Panc1 (cell line): Measurements from ENCODE around the gene PNN.

Experiments used
- POLR2AphosphoS5 ChIP-seq: IDR thresholded peaks from 2 replicates; pipeline ENCODE4 v1.6.1; 2012; ENCODE audit warnings: mild to moderate bottlenecking, low read depth, low read length, moderate library complexity
- SIN3A ChIP-seq: IDR thresholded peaks from 2 replicates; pipeline ENCODE4 v1.6.1; 2012; ENCODE audit warnings: low read depth, mild to moderate bottlenecking, low read length, moderate library complexity, borderline replicate concordance; ENCODE audit not compliant: insufficient read depth
- TF ChIP-seq, protein P1 (sequence below): fragments of 450-650 bp; IDR thresholded peaks from 2 replicates; pipeline ENCODE4 v1.5.1; 2017; ENCODE audit warnings: mild to moderate bottlenecking
- TF ChIP-seq, protein P2 (sequence below), 2 experiments: IDR thresholded peaks; 2 replicates each; pipeline ENCODE4 v1.6.1; 2011 to 2012; ENCODE audit warnings: low read depth in 2 of 2, control low read depth in 1 of 2, low read length in 1 of 2, mild to moderate bottlenecking in 1 of 2, moderate library complexity in 1 of 2; ENCODE audit not compliant: insufficient read depth in 1 of 2

DNA sequence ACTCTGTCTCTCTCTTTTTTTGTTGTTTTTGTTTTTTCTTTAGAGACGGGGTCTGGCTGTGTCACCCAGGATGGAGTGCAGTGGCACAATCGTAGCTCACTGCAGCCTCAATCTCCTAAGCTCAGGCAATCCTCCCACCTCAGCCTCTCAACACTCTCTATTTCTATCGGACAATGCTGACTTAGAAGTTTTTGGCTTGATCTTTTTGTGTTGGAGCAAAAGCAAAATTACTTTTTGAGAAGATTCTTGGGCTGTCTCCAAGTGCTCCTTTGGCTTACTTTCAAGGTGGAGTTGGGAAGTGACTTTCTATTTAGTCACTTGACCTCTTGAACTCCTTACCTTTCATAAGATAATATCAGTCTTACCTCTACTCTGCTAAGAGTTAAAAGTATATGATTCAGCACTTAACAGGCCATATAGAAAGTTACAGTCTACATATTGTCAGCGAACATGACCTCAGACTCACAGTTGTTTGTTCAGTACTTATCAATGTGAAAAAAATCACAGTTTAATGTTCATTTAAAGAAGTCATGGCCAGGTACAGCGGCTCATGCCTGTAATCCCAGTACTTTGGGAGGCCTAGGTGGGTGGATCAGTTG is 43.2 kb downstream of the PNN start:
- TF ChIP-seq, protein P1, sequence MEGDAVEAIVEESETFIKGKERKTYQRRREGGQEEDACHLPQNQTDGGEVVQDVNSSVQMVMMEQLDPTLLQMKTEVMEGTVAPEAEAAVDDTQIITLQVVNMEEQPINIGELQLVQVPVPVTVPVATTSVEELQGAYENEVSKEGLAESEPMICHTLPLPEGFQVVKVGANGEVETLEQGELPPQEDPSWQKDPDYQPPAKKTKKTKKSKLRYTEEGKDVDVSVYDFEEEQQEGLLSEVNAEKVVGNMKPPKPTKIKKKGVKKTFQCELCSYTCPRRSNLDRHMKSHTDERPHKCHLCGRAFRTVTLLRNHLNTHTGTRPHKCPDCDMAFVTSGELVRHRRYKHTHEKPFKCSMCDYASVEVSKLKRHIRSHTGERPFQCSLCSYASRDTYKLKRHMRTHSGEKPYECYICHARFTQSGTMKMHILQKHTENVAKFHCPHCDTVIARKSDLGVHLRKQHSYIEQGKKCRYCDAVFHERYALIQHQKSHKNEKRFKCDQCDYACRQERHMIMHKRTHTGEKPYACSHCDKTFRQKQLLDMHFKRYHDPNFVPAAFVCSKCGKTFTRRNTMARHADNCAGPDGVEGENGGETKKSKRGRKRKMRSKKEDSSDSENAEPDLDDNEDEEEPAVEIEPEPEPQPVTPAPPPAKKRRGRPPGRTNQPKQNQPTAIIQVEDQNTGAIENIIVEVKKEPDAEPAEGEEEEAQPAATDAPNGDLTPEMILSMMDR, result no peak
- TF ChIP-seq POLR2AphosphoS5 (no peak), SIN3A (no peak)
- TF ChIP-seq, protein P2, sequence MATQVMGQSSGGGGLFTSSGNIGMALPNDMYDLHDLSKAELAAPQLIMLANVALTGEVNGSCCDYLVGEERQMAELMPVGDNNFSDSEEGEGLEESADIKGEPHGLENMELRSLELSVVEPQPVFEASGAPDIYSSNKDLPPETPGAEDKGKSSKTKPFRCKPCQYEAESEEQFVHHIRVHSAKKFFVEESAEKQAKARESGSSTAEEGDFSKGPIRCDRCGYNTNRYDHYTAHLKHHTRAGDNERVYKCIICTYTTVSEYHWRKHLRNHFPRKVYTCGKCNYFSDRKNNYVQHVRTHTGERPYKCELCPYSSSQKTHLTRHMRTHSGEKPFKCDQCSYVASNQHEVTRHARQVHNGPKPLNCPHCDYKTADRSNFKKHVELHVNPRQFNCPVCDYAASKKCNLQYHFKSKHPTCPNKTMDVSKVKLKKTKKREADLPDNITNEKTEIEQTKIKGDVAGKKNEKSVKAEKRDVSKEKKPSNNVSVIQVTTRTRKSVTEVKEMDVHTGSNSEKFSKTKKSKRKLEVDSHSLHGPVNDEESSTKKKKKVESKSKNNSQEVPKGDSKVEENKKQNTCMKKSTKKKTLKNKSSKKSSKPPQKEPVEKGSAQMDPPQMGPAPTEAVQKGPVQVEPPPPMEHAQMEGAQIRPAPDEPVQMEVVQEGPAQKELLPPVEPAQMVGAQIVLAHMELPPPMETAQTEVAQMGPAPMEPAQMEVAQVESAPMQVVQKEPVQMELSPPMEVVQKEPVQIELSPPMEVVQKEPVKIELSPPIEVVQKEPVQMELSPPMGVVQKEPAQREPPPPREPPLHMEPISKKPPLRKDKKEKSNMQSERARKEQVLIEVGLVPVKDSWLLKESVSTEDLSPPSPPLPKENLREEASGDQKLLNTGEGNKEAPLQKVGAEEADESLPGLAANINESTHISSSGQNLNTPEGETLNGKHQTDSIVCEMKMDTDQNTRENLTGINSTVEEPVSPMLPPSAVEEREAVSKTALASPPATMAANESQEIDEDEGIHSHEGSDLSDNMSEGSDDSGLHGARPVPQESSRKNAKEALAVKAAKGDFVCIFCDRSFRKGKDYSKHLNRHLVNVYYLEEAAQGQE (IDR thresholded peaks at IDR 0.05; ENCODE audit: insufficient read depth in 1 of 2, low read depth in 2 of 2, low read length in 1 of 2), result no peak
